GM18907 (cell line): ENCODE data around the gene PDGFA.

Experiments used
- ATAC-seq: cut with Tn5 transposase; IDR thresholded peaks from one replicate; pipeline ENCODE4 v1.9.1; 2021; ENCODE audit warnings: mild to moderate bottlenecking, moderate library complexity; ENCODE audit not compliant: unreplicated experiment

The PDGFA gene

GRCh38 chr7:517774-518629, 1.6 kb downstream of the PDGFA start:
- no peak for ATAC-seq

- no peak for ATAC-seq
These were observed 2.8 kb downstream of the PDGFA start for GRCh38 chr7:516606-517456.

- ATAC-seq, result no peak
These were observed 3.4 kb downstream of the PDGFA start for GRCh38 chr7:516216-516605.

GRCh38 chr7:515628-516027, 4.0 kb downstream of the PDGFA start:
- ATAC-seq, result no peak

GRCh38 chr7:514651-515598, 4.7 kb downstream of the PDGFA start:
- no peak for ATAC-seq

GRCh38 chr7:514242-514641, 5.4 kb downstream of the PDGFA start:
- ATAC-seq, result no peak

GRCh38 chr7:513521-514166, 6.0 kb downstream of the PDGFA start:
- no peak for ATAC-seq

- no peak for ATAC-seq
These were observed 6.9 kb downstream of the PDGFA start for GRCh38 chr7:512541-513311.

- ATAC-seq, result no peak
These were observed 7.5 kb downstream of the PDGFA start for GRCh38 chr7:512146-512510.

GRCh38 chr7:511476-512145, 8.0 kb downstream of the PDGFA start:
- ATAC-seq, result no peak

- ATAC-seq, result no peak
These were observed 8.8 kb downstream of the PDGFA start for GRCh38 chr7:510782-511281.

- no peak for ATAC-seq
These were observed 9.5 kb downstream of the PDGFA start for GRCh38 chr7:510131-510481.

GRCh38 chr7:509426-510130, 10.1 kb downstream of the PDGFA start:
- ATAC-seq, result no peak

- no peak for ATAC-seq
These were observed 11.0 kb downstream of the PDGFA start for GRCh38 chr7:508461-509170.

- no peak for ATAC-seq
These were observed 11.9 kb downstream of the PDGFA start for GRCh38 chr7:507623-508300.

- no peak for ATAC-seq
These were observed 12.6 kb downstream of the PDGFA start for GRCh38 chr7:506921-507622.

GRCh38 chr7:506391-506831, 13.2 kb downstream of the PDGFA start:
- ATAC-seq, result no peak
